ENCODE data around the gene SH3RF3. TPM values are rescaled to one million over a fixed set of nuclear protein-coding genes. Genes with fewer than 3 reads are reported as not detected.
"Not testable (repeated sequence)": the region's sequence is repeated elsewhere in the genome, so short reads cannot be mapped to it uniquely, and the experiment has no call there.

The SH3RF3 gene
- total and polyA plus RNA-seq, 2 of the 13 experiments (the other 11 are each of a cell fraction or from before 2014, with no cell fraction given): 0.04 TPM; not detected in 1

- CTCF ChIA-PET (ENCODE audit: low intra/inter-chr PET ratio, low total read pairs): no interaction called here
- intact Hi-C loops (cut with micrococcal nuclease; ENCODE audit: unreplicated experiment) (no loop called here), in situ Hi-C loops (cut with HindIII; ENCODE audit: extremely low pct_ligation_motif_present, low pct_unique_long_range_greater_than_20kb) (no loop called here)
- no peak for TF ChIP-seq NR2C2 (CRISPR knock-in tag; IDR thresholded peaks at IDR 0.05; ENCODE audit: borderline replicate concordance)
- TF ChIP-seq NRL (CRISPR knock-in tag; IDR thresholded peaks at IDR 0.05; ENCODE audit: borderline replicate concordance): no peak
- no peak for TF ChIP-seq PRDM4 (CRISPR knock-in tag; IDR thresholded peaks at IDR 0.05; ENCODE audit: borderline replicate concordance)
- TF ChIP-seq NPAS2 (CRISPR knock-in tag; IDR thresholded peaks at IDR 0.05; ENCODE audit: borderline replicate concordance): no peak
- TF ChIP-seq ZBTB21 (CRISPR knock-in tag; IDR thresholded peaks at IDR 0.05): no peak
- no peak for TF ChIP-seq ZNF24 (IDR thresholded peaks at IDR 0.05)
- 43% methylated on average over 2 of the region's 2 CpGs for WGBS (ENCODE audit: low lambda C conversion rate)
- no peak overlapping the region for H2AFZ ChIP-seq (ENCODE audit: low read length)
- POLR2A ChIA-PET: no interaction called here
- peaks cover 25% of the 10 kb centered on the region for H3K4me1 ChIP-seq (ENCODE audit: insufficient read depth, low read length)
- no peak overlapping the region for H3K27ac ChIP-seq (ENCODE audit: extremely low read length, insufficient read depth, low read length)
- no peaks in the 10 kb centered on the region for H3K36me3 ChIP-seq (replicated peaks in 1 of 2; ENCODE audit: control insufficient read depth in 1 of 2, insufficient read depth in 2 of 2, low read length in 2 of 2)
- H3K27me3 ChIP-seq (ENCODE audit: control insufficient read depth in 1 of 2, insufficient read depth in 2 of 2, low read length in 2 of 2): no peaks in the 10 kb centered on the region
- no peaks in the 10 kb centered on the region for H3K79me2 ChIP-seq (ENCODE audit: insufficient read depth, low read length)
- FAIRE-seq (no peak), DNase-seq (ENCODE audit: low spot score) (no peak), ATAC-seq (no peak)
- no peak overlapping the region for H3K4me3 ChIP-seq (replicated peaks in 1 of 3; ENCODE audit: insufficient read depth in 1 of 3, low read depth in 2 of 3, low read length in 3 of 3)
- H3K9ac ChIP-seq (ENCODE audit: insufficient read depth, low read depth, low read length): no peak overlapping the region
- no peaks in the 10 kb centered on the region for H3K9me3 ChIP-seq (ENCODE audit: low read length)
- H3K4me2 ChIP-seq (ENCODE audit: low read depth, low read length): no peak overlapping the region
- no TSS peak for BruUV-seq (replicated peaks)
- H4K20me1 ChIP-seq (ENCODE audit: insufficient read depth, low read length): no peaks in the 10 kb centered on the region
Measured at GRCh38 chr2:109220860-109221259, 91.9 kb downstream of the SH3RF3 start.

- POLR2A ChIA-PET; H3K9me3 ChIP-seq (ENCODE audit: low read length); DNase-seq (ENCODE audit: low spot score); H3K4me3 ChIP-seq (replicated peaks in 1 of 3; ENCODE audit: insufficient read depth in 1 of 3, low read depth in 2 of 3, low read length in 3 of 3); H3K79me2 ChIP-seq (ENCODE audit: insufficient read depth, low read length); H3K9ac ChIP-seq (ENCODE audit: insufficient read depth, low read depth, low read length); H3K27me3 ChIP-seq (ENCODE audit: control insufficient read depth in 1 of 2, insufficient read depth in 2 of 2, low read length in 2 of 2); in situ Hi-C loops (cut with HindIII; ENCODE audit: extremely low pct_ligation_motif_present, low pct_unique_long_range_greater_than_20kb); ATAC-seq; BruUV-seq (replicated peaks); H2AFZ ChIP-seq (ENCODE audit: low read length); H4K20me1 ChIP-seq (ENCODE audit: insufficient read depth, low read length); H3K4me2 ChIP-seq (ENCODE audit: low read depth, low read length); CTCF ChIA-PET (ENCODE audit: low intra/inter-chr PET ratio, low total read pairs); intact Hi-C loops (cut with micrococcal nuclease; ENCODE audit: unreplicated experiment); H3K27ac ChIP-seq (ENCODE audit: extremely low read length, insufficient read depth, low read length); H3K36me3 ChIP-seq (replicated peaks in 1 of 2; ENCODE audit: control insufficient read depth in 1 of 2, insufficient read depth in 2 of 2, low read length in 2 of 2); FAIRE-seq: not testable (repeated sequence)
- WGBS (ENCODE audit: low lambda C conversion rate): 72% methylated on average over 9 of the region's 9 CpGs
- peaks cover 29% of the 10 kb centered on the region for H3K4me1 ChIP-seq (ENCODE audit: insufficient read depth, low read length)
Measured at GRCh38 chr2:109221316-109221715, 92.3 kb downstream of the SH3RF3 start.
